DMS79 (cell line): ENCODE measurements around the gene ERN1.

Source experiments
- DNase-seq: peaks from one replicate; lab custom pipeline; 2025; lab: John Stamatoyannopoulos, UW

Gene ERN1

DNA sequence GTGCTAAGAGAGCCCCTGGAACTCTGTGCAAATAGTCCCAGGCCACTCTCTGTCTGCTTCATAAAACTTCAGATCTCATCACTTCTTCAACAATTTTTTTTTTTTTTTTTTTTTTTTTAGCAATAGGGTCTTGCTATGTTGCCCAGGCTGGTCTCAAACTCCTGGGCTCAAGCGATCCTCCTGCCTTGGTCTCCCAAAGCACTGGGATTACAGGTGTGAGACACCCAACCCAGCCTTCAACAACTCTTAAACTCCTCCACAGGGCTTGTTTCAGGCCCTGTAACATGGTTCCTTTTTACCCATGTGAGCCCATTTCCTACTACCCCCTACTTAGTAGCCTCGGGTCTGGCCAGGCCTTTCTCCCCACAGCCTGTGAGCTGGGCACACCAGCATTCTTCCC, 70.2 kb downstream of the ERN1 start:
- no peak for DNase-seq

DNA sequence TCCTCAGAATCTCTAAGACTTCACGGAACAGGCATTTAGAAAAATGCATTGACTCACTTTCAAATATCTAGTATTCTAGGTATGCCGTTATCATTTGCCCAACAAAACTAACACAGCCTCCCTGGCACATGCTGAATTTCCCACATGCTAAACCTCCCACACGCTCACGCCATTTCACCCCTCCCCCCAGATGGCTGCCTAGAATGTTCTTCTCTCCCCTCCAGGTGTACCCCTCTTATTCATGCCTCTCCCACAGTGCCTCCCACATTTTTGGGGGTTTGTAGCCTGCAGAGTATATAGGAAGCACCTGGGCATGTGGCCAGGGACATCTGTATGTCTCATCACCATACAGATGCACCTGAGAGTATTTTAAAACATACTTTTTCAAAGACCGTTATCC, 71.3 kb downstream of the ERN1 start:
- DNase-seq: no peak

DNA sequence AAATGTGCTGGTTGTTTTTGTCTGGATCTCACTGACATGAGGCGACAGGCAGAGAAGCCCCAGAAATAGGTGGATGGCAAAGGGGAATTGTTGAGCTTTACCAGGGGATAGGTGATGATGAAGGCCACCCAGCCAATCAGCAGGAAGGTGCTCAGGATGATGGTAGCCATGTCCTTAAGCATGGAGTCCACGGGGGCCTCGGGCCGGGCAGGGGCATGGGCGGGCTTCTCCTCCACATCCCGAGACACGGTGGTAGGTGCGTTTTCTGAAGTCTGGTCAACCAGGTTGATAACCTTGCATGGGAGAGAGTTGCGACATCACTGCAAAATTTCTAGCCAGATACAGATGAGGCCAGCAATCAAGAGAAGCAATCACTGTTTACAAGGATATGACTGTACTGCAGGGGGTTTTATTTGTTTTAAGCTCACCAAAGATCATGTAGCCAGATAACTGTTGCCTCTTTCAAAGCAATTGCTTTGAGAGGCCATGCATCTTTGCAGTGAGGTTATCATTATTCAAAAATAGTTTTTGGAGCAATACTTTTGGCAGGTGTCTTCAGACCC, 72.2 kb downstream of the ERN1 start:
- no peak for DNase-seq

DNA sequence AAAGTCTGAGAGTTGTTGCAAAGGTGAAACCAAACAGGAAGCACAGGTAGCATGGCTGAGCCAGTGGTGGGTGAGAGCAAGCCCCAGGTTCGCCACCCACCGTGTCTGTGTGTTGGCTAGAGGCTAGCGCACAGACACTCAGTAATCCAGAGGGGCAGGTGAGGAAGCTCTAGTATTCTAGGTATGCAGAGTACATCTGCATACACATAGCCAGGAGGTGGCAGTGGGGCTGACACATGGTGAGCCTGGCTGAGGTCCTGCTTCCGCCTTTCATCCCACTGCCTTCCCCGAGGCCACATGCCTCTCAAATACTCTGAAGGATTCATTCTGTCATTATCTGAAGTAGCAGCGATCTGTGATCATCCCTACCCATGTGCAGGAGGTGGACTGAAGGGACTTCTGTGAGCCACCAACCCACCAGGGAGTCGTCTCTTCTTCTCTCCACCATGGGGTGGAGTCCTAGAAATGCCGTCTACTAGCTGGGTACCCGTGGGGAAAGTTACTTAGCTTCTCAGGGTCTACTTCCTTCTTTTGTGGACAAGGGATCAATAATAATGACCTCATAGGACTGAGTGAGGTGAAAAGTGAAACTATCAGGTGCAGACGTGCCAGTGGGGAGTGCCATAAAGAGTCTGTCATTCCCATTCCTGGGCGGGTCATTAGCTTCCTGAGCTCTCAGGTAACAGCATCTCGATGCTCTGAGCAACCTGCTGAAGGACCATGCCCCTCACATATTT, 73.5 kb downstream of the ERN1 start:
- no peak for DNase-seq

DNA sequence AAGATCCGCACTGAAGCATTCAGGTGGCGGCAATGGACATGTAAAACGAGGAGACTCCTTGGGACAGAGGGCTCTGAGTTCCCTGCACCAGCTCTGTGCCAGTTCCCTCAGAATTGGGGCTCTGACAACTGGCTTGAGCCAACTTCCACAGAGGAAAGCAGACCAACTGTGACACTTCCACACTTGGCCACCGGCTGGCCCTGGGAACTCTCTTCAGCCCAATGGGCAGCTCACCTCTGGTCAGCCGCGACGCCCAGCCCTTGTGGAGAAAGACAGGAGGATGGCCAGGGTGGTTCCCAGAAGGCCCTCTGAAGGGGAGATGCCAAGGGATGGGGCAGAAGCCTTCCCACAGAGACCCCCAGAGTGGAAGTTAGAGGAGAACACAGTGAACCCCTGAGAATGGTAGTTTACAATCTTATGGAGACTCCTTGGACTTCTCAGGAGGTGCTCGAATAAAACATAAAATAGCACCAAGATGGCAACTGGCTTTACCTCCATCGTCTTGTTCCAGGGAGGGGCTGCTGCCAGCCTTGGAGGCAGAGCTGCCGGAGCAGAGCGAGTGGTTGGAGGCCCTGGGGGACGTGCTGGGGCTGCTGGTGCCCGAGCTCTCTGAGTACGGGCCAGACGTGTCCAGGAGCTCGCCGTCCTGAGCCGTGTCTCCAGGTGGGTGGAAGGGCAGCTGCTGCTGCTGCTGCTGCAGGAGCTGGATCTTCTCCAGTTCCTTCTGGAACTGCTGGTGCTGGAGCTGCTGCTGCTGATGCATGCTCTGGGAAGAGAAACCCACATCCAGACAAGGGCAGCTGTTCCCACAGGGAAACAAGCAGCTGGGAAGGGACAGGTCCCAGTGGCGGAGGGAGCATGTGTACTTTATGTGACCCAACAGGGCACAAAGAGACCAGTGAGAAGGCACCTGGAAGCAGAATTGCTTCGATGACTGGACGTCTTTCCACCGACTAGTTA, 74.5 kb downstream of the ERN1 start:
- no peak for DNase-seq

DNA sequence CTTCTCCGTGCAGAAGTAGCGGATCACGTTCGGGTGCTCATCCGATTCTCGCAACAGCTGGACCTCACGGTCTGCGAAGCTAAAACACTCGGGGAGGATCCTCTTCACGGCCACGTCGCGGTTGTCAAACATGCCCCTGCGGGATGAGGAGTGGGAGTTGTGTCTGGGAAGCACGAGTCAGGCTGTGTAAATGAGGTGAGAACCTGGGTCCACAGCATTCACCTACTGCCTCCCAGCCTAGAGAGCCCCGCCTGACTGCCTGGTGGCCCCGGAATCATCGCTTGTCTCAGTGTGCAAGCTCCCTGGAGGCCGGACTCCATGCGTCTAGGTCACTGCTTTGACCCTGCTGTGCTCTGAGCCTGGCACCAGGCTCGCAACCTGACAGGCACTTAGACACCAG, 75.6 kb downstream of the ERN1 start:
- no peak for DNase-seq

DNA sequence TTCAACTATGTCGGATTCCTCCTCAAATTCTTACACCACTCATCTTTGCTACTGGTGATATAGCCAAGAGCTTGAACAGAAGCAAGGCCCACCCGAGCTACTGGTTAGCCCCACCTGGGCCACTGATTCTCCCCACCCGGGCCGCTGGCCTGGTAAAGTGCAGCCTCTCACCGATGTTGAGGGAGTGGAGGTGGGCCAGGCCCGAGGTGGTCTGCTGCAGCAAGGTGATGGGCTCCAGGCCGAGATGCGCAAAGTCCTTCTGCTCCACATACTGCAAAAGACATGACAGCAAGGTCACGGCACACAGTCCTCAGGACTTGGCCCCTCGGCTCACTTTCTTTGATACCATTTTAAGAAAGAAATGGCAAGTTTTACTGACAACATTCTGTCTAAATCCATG, 76.8 kb downstream of the ERN1 start:
- DNase-seq: no peak

DNA sequence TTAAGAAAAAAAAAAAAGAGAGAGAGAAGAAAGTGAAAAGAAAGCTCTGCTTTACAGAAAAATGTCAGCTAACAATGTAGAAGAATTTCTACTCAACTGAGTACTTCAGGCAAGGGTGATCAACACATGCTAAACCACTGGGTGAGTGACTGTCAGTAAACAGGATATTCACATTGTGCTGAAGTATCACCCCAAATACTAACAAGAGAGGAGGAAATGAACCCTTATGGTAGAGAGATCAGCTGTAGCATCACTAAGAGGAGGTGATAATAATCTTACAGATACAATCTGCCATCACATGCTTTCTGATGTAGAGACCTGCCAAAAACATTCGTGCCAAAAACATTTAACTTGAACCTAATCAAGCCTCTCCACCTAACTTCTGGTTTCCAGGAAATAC, 78.8 kb downstream of the ERN1 start:
- no peak for DNase-seq

DNA sequence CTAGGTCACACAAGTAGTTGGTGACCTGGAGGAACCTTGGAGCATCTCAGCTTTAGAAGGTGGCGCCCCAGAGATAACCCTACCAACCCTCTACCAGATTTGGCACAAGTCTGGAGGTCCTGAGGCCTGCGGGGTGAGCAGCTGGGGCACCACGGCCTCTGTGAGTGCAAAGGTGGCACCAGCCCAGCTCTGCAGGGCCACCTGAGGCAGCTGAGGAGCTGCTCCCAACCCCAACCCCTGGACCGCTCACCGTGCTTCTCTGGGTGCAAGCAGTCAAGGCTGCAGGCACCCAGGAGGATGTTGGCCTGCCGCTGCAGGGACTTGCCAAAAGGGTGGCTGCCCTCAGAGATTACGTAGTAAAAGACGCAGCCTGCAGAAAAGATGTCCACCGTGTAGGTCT, 81.1 kb downstream of the ERN1 start:
- DNase-seq: no peak

DNA sequence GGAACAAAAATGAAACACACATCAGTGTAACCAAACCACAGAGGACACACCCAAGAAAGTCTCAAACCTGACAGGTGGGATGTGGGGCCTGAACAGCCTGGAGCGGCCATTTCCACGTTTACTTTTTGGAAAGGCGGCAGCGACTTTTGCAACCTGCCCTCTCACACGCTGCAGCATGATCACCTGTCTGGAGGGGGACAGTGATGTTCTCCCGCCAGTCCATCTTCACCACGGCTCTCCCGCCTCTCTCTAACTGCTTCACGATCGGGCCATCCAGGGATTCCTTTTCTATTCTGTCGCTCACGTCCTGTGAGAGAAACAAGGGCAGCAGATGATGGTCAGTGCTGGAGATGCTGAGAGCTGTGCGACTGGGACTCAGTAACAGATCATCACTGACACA, 84.8 kb downstream of the ERN1 start:
- no peak for DNase-seq

DNA sequence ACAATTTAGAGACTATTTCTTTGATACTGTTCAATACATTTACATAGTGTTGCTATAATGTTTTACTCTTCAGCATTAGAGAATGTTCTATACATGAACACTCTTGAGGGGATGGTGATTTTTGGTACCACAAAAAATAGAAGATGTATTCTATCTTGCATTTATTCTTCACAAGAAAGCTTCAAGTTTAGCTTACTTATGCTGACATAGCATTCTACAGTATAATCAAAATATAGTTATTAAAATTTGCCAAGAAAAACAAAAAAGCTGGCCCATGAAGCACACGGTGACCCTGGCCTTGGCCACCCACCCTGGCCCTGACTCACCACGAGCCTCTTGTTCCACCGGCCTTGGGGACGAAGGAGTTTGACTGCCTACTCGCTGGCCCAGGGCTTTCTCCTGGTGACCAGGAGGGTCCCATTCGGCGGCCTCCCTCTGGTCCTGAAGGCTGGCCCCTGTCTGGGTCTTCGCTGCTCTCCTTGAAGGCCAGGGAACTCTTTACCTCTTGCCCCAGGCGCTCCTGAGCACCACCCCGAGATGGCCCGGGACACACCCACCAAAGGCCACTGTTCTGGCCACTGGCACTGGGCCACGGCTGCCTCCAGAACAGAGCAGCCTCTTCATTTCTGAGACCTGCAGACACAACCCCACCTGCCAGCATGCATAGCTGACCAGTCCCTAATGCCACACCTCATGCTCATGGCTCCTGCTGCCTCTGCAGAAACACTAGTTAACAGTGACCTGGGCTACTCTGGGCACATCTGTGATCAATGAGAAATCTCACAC, 87.1 kb downstream of the ERN1 start:
- DNase-seq: no peak

DNA sequence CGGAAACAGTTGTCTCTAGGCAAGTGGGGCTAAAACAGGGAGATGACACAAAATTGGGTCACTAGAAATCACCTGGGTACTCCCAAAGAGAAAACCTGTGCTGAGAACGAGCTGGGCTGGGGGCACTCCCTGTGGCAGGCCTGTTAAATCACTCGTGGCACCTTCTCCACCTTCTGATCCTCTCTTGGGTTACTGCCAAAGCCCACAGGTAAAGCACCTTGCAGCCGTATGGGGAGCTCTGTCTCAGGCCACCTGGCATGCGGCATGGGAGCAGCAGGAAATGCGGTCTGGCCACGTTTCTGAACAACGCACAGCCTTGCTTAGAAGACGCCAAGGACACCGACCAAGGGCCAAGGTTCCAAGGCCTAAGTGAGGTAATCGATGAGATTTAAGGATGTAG, 88.0 kb downstream of the ERN1 start:
- DNase-seq: no peak

DNA sequence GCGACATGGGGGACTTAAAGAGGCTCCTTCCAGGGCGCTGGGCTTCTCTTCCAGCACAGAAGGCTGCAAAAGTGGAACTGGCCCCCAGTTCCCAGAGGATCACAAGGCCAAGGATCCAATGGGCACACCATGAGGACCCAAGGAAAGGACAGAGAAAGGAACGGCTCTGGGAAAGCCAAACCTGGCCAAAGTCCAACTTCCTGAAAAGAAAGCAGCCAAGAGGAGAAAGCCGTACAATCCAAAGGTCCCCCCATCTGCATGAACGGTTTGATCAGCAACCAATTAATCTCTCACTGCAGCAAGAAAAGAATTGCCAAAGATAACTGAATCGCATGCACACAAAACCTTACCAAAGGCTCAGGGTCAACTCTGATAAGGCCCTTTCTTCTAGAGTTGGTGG, 89.7 kb downstream of the ERN1 start:
- DNase-seq: no peak

DNA sequence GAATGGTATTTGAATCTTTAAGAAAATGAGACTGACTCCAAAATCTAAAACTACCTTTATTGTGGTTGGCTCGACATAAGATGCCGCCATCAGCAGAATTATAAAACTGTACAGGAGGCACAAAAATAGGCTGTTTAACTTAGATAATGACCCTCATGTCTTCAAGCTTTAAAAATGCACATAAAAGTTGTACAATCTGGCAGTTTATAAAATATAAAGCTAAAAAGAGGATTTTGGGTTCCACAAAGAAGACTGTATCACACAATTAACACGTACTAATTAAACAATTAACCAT, 90.9 kb downstream of the ERN1 start:
- DNase-seq: no peak

DNA sequence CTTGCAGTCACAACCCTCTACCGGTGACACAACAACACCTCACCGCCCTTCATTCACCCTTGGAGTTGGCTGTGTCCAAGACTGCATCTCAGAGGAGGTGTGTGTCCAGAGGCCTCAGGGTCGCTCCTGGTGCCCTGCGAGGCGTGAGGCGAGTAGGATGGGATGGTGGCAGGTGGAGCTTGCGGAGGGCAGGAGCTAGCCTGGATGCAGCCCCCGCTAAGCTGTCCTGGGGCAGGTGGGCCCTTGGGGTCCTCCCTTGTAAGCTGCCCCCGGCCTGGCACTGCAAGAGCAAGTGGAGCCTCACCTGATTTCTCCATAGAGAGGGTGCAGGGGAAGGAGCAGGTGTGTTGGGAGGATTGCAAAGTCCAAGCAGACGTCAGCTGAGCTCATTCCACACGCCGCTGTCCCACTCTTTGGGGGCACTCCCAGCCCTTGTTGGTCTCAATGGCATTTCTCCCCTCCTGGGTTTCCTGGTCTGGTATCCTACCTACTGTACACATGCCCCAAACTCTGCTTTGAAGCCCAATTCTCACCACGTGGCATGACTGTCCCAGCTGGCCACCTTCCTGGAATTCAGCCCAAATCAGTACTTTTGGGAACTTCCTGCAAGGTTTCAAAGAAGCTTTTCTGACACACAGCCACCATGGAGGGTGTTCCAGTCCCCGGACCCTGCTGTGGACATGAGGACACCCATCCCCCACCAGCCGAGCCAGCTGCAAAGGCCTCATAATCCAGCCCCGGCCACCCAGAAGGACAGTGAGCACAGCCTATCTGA, 91.4 kb downstream of the ERN1 start:
- DNase-seq: no peak

DNA sequence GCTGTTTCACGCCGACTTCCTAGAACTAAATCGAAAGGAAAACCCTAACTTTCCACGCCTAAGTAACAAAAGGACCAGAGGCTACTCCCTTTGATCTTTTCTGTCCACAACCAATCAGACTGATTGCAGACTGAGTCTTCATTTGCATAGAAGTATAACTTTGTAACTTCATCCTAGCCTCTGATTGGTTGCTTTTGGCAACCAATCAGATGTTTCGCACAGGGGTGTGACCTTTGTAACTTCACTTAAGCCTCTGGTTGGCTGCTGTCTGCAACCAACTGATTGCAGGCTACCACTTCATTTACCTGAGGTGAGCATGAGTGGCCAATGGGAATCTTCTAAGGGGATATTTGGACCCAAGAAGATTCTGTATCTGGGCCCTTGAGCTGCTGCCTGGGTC, 92.1 kb downstream of the ERN1 start:
- no peak for DNase-seq

DNA sequence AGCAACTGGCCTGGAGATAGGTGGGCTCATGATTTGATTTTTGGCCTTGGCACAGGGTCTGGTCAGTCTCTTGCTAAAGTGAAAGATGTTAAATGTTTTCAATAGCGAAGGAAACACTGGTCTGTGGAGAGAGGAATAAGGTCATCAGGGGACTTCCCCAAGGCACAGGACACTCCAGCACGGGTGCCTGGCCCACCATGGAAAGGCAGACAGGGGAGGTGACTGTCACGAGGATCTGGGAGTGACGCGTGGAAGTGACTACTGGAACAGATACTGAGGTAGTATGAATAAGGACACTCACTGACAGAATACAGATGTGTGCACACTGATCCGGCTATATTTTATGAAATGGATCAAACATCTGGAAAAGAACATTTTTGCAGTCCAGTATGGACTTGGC, 92.8 kb downstream of the ERN1 start:
- no peak for DNase-seq

DNA sequence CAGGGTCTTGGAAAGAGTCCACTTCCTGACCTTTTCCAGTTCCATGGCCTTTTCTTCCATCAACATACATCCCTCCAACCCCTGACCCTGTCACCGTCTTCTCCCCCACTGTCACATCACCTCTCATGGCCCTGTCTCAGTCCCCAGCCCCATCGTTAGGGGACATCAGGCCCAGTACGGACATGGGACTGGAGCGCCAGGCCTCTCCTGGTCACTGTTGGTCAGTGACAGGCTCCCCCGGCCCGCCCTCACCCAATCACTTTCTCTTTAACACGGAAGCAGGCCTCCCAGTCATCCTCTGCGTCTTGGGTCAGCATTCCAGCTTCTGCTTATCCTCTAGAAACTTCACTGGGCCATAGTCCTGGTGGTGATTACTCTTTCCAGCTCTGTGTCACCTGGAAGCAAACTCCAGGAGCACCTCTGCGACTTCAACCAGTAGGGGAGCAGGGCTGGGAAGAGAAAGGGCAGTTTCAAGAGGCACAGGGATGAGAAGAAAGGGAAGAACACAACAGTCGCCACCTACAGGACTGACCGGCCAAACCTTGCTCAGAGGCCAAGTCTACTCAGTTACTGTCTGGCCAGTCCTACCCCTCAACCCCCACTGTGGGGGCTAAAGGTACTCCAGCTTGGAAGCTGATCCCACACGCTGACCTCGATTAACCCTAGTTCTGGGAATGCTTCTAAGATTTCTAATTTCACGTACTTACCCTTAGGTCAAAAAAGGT, 93.6 kb downstream of the ERN1 start:
- no peak for DNase-seq

DNA sequence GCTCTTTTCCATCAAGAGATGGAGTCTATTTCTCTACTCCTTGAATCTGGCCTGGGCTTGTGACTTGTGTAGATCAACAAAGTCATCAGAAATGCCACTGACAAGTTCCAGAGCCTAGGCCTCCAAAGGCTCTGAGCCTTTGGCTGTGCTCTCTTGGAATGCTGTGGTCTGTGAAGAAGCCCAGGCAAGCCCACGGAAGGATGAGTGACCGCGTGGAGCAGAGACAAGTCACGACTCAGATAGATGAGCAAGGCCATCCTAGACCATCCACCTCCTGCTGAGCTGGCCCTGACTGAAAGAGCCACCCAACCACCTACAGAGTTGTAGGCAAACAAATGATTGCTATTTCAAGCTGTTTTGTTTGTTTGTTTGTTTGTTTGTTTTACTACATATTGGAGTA, 97.9 kb downstream of the ERN1 start:
- no peak for DNase-seq

DNA sequence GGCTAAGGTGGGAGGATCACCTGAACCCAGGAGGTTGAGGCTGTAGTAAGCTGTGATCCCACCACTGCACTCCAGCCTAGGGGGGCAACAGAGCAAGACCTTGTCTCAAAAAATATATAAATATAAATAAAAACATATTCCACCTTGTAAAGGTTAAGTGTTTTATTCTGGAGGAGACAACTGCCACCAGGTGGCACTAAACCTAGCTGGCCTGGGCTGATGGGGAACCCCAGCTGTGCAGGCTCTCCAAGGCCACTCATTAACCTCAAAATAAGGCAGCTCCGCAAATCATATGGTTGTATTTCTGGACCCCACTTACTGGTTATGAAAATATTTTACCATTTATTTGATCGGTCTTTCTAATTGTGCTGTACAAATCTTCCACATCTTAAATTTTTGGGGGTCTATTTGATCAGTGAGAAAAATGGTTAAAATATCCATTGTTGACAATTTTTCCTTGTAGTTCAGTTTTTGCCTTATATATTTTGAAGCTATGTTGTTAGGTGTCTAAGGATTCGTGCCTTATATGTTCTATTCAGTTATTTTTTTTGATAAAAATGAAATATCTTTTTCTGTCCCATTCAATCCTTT, 101.0 kb downstream of the ERN1 start:
- DNase-seq: no peak
